HCT116 (cell line): ENCODE results near the gene DCDC2C. TPM values are rescaled to one million over a fixed set of nuclear protein-coding genes. Genes with fewer than 3 reads are reported as not detected.
"Not testable (repeated sequence)": the region's sequence is repeated elsewhere in the genome, so short reads cannot be mapped to it uniquely, and the experiment has no call there.

ENCODE experiments used
- ATAC-seq: fragments of 200-7000 bp; cut with Tn5 transposase; 2 replicates; pipeline ENCODE4 v1.9.1; 2020; ENCODE audit warnings: mild to moderate bottlenecking, moderate library complexity
- BruUV-seq: library from RNA; stranded (reverse); fragments of 400-500 nt; replicated peaks from 2 replicates; lab custom pipeline; 2021; lab: Mats Ljungman, UMichigan
- CTCF ChIA-PET: fragments of 300-600 bp; sonication (Branson Sonifier 250); formaldehyde crosslinking; loops from one replicate; lab custom pipeline; 2021; ENCODE audit warnings: antibody characterized with exemption; lab: Charles Lee
- POLR2A ChIA-PET: fragments of 300-600, 350-600 bp; sonication (Branson Sonifier 250); formaldehyde crosslinking; loops from one replicate; lab custom pipeline; 2021; ENCODE audit warnings: antibody characterized with exemption; lab: Charles Lee
- RAD21 ChIA-PET, 2 experiments: fragments of 300-600 bp; sonication (Branson Sonifier 250); formaldehyde crosslinking; loops; one replicate each; lab custom pipeline; 2023; ENCODE audit warnings: low total read pairs in 2 of 2; ENCODE audit not compliant: uncharacterized antibody in 2 of 2, unreplicated experiment in 2 of 2, low non-redundant PET in 1 of 2; lab: Charles Lee
- DNase-seq: peaks from one replicate; pipeline ENCODE4 v3.0.0-alpha.2; 2010; ENCODE audit warnings: low read depth, low spot score
- H2AFZ ChIP-seq: fragments of 200-600 bp; shearing (Covaris generic), sonication (generic); 2 replicates; pipeline ENCODE4 v1.6.1; 2017; ENCODE audit warnings: low read depth, mixed run types, mixed read lengths, antibody characterized with exemption, low read length; ENCODE audit not compliant: poor library complexity, severe bottlenecking
- H3K27ac ChIP-seq: 2 replicates; pipeline ENCODE4 v1.5.1; 2012; ENCODE audit warnings: low read depth, low read length
- H3K27me3 ChIP-seq: fragments of 200-600 bp; sonication (generic); 2 replicates; pipeline ENCODE4 v1.6.1; 2016; ENCODE audit warnings: mixed run types, low read length, mixed read lengths; ENCODE audit not compliant: insufficient read depth
- H3K36me3 ChIP-seq, 2 experiments: fragments of 200-500 bp in 1 of 2; fragments of 200-600 bp in 1 of 2; sonication (Bioruptor generic) in 1 of 2; sonication (generic) in 1 of 2; 2 replicates each; pipeline versions ENCODE4 v1.5.1 to v1.6.1; 2014 to 2016; ENCODE audit warnings: low read length in 2 of 2, inconsistent platforms in 1 of 2, mixed read lengths in 1 of 2, mixed run types in 1 of 2; ENCODE audit not compliant: insufficient read depth in 2 of 2, control insufficient read depth in 1 of 2
- H3K4me1 ChIP-seq, 2 experiments: fragments of 200-600 bp in 1 of 2; sonication (generic) in 1 of 2; 2 replicates each; pipeline versions ENCODE4 v1.5.1 to v1.6.1; 2012 to 2017; ENCODE audit warnings: low read length in 2 of 2, inconsistent platforms in 1 of 2, mild to moderate bottlenecking in 1 of 2, mixed read lengths in 1 of 2, mixed run types in 1 of 2, moderate library complexity in 1 of 2; ENCODE audit not compliant: insufficient read depth in 2 of 2, control insufficient read depth in 1 of 2
- H3K4me2 ChIP-seq: fragments of 200-600 bp; sonication (generic); 2 replicates; pipeline ENCODE4 v1.6.1; 2017; ENCODE audit warnings: mixed run types, low read length, mixed read lengths
- H3K4me3 ChIP-seq, 2 experiments: fragments of 200-600 bp in 1 of 2; sonication (generic) in 1 of 2; replicated peaks in 1 of 2; 2 replicates each; pipeline ENCODE4 v1.5.1; 2011 to 2016; ENCODE audit warnings: low read length in 2 of 2, control low read depth in 1 of 2, low read depth in 1 of 2, mild to moderate bottlenecking in 1 of 2, mixed read lengths in 1 of 2, mixed run types in 1 of 2
- H3K79me2 ChIP-seq: fragments of 200-600 bp; sonication (generic); 2 replicates; pipeline ENCODE4 v1.6.1; 2017; ENCODE audit warnings: mild to moderate bottlenecking, mixed run types, low read length, moderate library complexity, mixed read lengths; ENCODE audit not compliant: insufficient read depth
- H3K9ac ChIP-seq: fragments of 200-600 bp; sonication (generic); 2 replicates; pipeline ENCODE4 v1.6.1; 2016; ENCODE audit warnings: low read length, mixed read lengths
- H3K9me2 ChIP-seq: fragments of 200-600 bp; sonication (generic), shearing (Covaris generic); 2 replicates; pipeline ENCODE4 v1.6.1; 2017; ENCODE audit warnings: mixed run types, mild to moderate bottlenecking, moderate library complexity; ENCODE audit not compliant: insufficient read depth
- H3K9me3 ChIP-seq, 2 experiments: fragments of 200-500 bp in 1 of 2; fragments of 200-600 bp in 1 of 2; sonication (Bioruptor generic) in 1 of 2; sonication (generic) in 1 of 2; 2 replicates each; pipeline ENCODE4 v1.6.1; 2014 to 2017; ENCODE audit warnings: low read length in 2 of 2, mixed read lengths in 2 of 2, inconsistent platforms in 1 of 2, low read depth in 1 of 2, mild to moderate bottlenecking in 1 of 2, mixed run types in 1 of 2, moderate library complexity in 1 of 2; ENCODE audit not compliant: control insufficient read depth in 1 of 2, insufficient read depth in 1 of 2
- H4K20me1 ChIP-seq: fragments of 200-600 bp; sonication (generic), shearing (Covaris generic); 2 replicates; pipeline ENCODE4 v1.6.1; 2017; ENCODE audit warnings: mixed run types, mild to moderate bottlenecking, moderate library complexity; ENCODE audit not compliant: insufficient read depth
- CBX3 ChIP-seq: IDR thresholded peaks from 2 replicates; pipeline ENCODE4 v1.6.1; 2012; ENCODE audit warnings: low read depth
- ELF1 ChIP-seq: IDR thresholded peaks from 2 replicates; pipeline ENCODE4 v1.6.1; 2012; ENCODE audit warnings: low read depth, borderline replicate concordance
- FOSL1 ChIP-seq: IDR thresholded peaks from 2 replicates; pipeline ENCODE4 v1.6.1; 2012; ENCODE audit warnings: low read depth
- JUND ChIP-seq: IDR thresholded peaks from 2 replicates; pipeline ENCODE4 v1.6.1; 2012
- POLR2A ChIP-seq: IDR thresholded peaks from 2 replicates; pipeline ENCODE4 v1.7.0; 2011; ENCODE audit warnings: borderline replicate concordance; ENCODE audit not compliant: insufficient read depth, insufficient read length; ENCODE audit errors: extremely low read depth
- POLR2AphosphoS5 ChIP-seq: IDR thresholded peaks from 2 replicates; pipeline ENCODE4 v1.6.1; 2011; ENCODE audit warnings: mild to moderate bottlenecking, low read depth, low read length, moderate library complexity
- SP1 ChIP-seq: IDR thresholded peaks from 2 replicates; pipeline ENCODE4 v1.6.1; 2012; ENCODE audit warnings: low read depth
- intact Hi-C: fragments of 100-400 bp; cut with micrococcal nuclease; formaldehyde crosslinking; loops from 2 replicates; pipeline ENCODE4 v1.10.0; 2022
- total RNA-seq: library from RNA; stranded (reverse); gene quantifications from one replicate; pipeline ENCODE4 v1.2.1, GENCODE V29; 2021; ENCODE audit not compliant: unreplicated experiment
- TF ChIP-seq, protein P1 (sequence below): IDR thresholded peaks from 2 replicates; pipeline ENCODE4 v1.6.1; 2012
- TF ChIP-seq, protein P2 (sequence below), 3 experiments: fragments of 200-600 bp in 1 of 3; sonication (generic) in 1 of 3; IDR thresholded peaks in 2 of 3; conservative IDR thresholded peaks in 1 of 3; 2 replicates each; pipeline ENCODE4 v1.5.1; 2012 to 2017; ENCODE audit warnings: low read depth in 2 of 3, low read length in 2 of 3, antibody characterized with exemption in 1 of 3, borderline replicate concordance in 1 of 3, control low read depth in 1 of 3, mild to moderate bottlenecking in 1 of 3, mixed read lengths in 1 of 3, mixed run types in 1 of 3, moderate library complexity in 1 of 3; ENCODE audit not compliant: insufficient read depth in 1 of 3

The DCDC2C gene
- total RNA-seq, 1 experiment from 2014 or later = not detected

DNA sequence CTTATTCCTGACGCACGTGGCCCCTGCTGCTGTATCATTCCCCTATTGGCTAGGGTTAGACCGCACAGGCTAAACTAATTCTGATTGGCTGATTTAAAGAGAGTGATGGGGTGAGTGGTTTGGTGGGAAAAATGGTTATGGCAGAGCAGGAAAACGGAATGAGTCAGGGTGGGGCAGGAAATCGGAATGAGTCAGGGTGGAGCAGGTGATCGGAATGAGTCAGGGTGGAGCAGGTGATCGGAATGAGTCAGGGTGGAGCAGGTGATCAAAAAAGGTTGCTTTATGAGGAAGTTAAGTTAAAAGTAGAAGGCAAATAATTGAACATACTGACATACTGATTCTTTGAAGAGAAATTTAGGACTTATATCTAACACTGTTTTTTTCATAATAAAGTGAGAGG is 42.7 kb upstream of the DCDC2C start:
- H3K4me3 ChIP-seq, H3K9me2 ChIP-seq, RAD21 ChIA-PET, H3K9me3 ChIP-seq, H4K20me1 ChIP-seq, H3K79me2 ChIP-seq, H3K27me3 ChIP-seq, H3K36me3 ChIP-seq, BruUV-seq, POLR2A ChIA-PET, intact Hi-C loops: not testable (repeated sequence)
- Histone ChIP-seq H3K4me2 (peak overlapping the region; percentile 43), H2AFZ (peak overlapping the region; percentile 14), H3K9ac (0 out of 2 replicates have a peak overlapping the region, but pooled peaks have one; percentile 1), H3K4me1 (peaks cover 16 to 39% of the 10 kb centered on the region in 2 experiments), H3K27ac (peak overlapping the region; percentile 43)
- ATAC-seq = peak; percentile 61
- TF ChIP-seq CBX3 = peak; percentile 95
- TF ChIP-seq, protein P1, sequence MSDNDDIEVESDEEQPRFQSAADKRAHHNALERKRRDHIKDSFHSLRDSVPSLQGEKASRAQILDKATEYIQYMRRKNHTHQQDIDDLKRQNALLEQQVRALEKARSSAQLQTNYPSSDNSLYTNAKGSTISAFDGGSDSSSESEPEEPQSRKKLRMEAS = peak; percentile 69
- TF ChIP-seq SP1 = peak; percentile 68
- peak; percentile 95 for TF ChIP-seq FOSL1
- TF ChIP-seq JUND = peak; percentile 93
- CTCF ChIA-PET = interaction anchor here (1.2 kb wide), 1 partner anchor 120 kb away, joined by 4 read pairs; no protein-coding TSS in a partner anchor
- peak; percentile 69 for DNase-seq

DNA sequence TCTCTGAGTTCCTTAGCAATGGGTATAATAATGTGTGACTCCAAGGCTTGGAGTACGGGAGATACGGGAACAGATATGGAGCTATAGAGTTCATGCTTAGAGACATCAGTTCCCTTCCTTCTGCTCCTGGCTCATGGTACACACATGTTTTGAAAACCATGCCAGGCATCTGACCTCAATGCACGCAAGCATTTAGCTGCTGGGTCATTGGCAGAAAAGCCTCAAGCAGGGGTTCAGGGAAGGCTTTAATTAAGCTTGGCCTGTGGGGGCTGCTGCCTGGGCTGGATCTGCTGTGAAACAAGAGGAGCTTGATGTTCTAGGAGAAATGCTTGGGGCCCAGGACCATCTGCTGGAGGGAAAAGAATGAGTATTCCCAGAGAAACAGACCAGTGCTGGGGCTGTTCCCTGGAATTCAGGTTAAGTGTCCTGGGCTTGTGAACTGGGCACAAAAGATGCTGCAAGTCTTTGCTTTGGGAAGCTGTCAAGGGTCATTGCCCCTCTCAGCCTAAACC is 42.2 kb upstream of the DCDC2C start:
- peak overlapping the region; percentile 1; the same call in 1 of the 2 replicates for H3K9ac ChIP-seq
- intact Hi-C loops = no loop called here
- no peaks in the 10 kb centered on the region for H3K9me3 ChIP-seq
- no peaks in the 10 kb centered on the region for H3K36me3 ChIP-seq
- H3K4me3 ChIP-seq = no peak overlapping the region
- ATAC-seq (0 out of 2 replicates have a peak, but pooled peaks have one; percentile 7), DNase-seq (no peak)
- CTCF ChIA-PET = interaction anchor here (1.2 kb wide), 1 partner anchor 119 kb away, joined by 4 read pairs; no protein-coding TSS in a partner anchor
- POLR2A ChIA-PET = no interaction called here
- TF ChIP-seq POLR2A (no peak), JUND (no peak), ELF1 (no peak), POLR2AphosphoS5 (no peak)
- TF ChIP-seq, protein P2, sequence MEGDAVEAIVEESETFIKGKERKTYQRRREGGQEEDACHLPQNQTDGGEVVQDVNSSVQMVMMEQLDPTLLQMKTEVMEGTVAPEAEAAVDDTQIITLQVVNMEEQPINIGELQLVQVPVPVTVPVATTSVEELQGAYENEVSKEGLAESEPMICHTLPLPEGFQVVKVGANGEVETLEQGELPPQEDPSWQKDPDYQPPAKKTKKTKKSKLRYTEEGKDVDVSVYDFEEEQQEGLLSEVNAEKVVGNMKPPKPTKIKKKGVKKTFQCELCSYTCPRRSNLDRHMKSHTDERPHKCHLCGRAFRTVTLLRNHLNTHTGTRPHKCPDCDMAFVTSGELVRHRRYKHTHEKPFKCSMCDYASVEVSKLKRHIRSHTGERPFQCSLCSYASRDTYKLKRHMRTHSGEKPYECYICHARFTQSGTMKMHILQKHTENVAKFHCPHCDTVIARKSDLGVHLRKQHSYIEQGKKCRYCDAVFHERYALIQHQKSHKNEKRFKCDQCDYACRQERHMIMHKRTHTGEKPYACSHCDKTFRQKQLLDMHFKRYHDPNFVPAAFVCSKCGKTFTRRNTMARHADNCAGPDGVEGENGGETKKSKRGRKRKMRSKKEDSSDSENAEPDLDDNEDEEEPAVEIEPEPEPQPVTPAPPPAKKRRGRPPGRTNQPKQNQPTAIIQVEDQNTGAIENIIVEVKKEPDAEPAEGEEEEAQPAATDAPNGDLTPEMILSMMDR (IDR thresholded peaks at IDR 0.05 in 2 of 3, conservative IDR thresholded peaks at IDR 0.05 in 1 of 3; ENCODE audit: borderline replicate concordance in 1 of 3, insufficient read depth in 1 of 3, low read depth in 2 of 3, low read length in 2 of 3) = no peak
- peak overlapping the region; percentile 14 for H2AFZ ChIP-seq
- peak overlapping the region; percentile 12 for H3K27ac ChIP-seq
- RAD21 ChIA-PET = no interaction called here
- BruUV-seq = no TSS peak
- H3K4me2 ChIP-seq = peak overlapping the region; percentile 43
- no peaks in the 10 kb centered on the region for H3K79me2 ChIP-seq
- no peaks in the 10 kb centered on the region for H3K9me2 ChIP-seq
- H3K4me1 ChIP-seq = peaks cover 16 to 39% of the 10 kb centered on the region in 2 experiments
- no peaks in the 10 kb centered on the region for H4K20me1 ChIP-seq
- H3K27me3 ChIP-seq = no peaks in the 10 kb centered on the region
